ENCODE data around the gene MTX1. TPM values are rescaled to one million over a fixed set of nuclear protein-coding genes. Genes with fewer than 3 reads are reported as not detected.

The MTX1 gene
- total RNA-seq, 1 experiment from 2014 or later = 69.1 TPM

DNA sequence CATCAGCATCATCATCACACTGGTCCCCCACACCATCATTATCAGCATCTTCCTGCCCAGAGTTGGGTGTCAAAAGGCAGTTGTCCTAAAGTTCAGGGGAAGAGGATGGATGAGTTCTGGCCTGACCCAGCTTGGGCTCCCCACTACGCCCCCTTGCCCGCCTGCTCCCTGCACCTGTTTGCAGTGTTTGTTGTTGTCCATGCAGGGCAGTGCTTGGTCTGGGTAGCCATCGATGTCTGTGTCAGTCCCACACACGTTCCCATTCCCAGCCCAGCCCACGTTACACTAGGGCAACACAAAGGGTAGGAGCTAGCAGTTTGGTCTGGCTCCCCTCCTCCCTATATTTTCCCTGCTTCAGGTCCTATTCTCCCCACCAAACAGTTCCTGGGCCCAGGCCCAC is 7.6 kb upstream of the MTX1 start (continued):
- no peak for TF ChIP-seq CBX3 (IDR thresholded peaks at IDR 0.05; ENCODE audit: low read depth)
- no peak for TF ChIP-seq SRF (IDR thresholded peaks at IDR 0.05; ENCODE audit: low read depth)

DNA sequence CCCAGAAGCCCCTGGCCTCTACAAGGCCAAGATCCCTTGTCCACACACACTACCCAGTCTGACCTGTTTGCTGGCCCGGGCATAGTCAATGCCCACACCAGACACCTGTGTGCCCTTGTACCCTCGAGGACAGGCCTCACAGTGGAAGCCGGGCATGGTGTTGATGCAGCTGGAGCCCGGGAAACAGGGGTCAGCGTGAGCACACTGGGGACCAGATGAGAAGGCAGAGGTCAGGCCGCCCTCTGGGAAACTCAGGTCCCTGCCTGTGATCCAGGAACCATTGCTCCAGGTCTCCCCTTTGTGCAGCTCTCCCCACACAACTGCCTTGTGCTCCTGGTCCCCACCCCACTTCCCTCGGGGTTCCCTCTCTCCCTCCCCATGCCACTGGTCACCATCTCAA is 6.3 kb upstream of the MTX1 start:
- CTCF ChIA-PET = no interaction called here

DNA sequence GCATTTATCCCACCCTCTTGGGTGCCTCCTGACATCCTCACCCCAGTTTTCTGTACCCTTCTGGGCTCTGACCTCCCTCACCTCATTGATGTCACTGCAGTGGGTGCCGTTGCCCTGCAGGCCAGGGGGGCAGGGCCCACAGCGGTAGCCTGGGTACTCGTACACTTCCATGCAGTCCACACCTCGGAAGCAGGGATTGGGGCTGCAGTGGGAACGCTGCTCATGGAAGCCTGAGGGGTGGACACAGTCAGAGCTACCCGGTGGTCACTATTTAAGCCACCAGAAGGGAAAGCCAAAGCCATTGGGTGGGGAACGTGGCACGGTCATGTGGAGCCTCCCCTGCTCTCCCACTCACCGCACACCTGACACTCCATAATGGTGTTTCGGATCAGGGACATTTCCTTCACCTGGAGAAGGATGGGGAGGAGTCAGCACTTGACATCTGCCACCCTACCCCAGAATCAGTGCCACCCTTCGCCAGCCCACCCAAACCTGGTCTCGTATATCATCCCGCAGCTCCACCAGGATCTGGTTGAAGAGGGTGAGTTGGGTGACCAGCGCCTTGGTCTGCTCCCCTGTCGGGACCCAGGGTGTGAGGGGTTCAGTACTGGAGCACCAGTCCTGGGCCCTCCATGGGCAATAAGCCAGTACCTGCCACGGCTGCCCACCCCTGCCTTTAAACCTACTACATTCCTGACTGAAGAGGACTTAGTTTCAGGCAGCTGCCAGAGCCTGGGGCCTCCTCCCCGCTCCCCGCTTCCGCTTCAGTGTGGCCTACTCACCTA is 5.6 kb upstream of the MTX1 start:
- H3K4me1 ChIP-seq (ENCODE audit: control insufficient read depth in 1 of 2, insufficient read depth in 2 of 2, low read length in 2 of 2) = peaks cover 12 to 14% of the 10 kb centered on the region in 2 experiments
- no peak overlapping the region for H3K4me2 ChIP-seq (ENCODE audit: low read length)
- H3K9me3 ChIP-seq (ENCODE audit: control insufficient read depth in 1 of 2, insufficient read depth in 1 of 2, low read depth in 1 of 2, low read length in 2 of 2) = no peaks in the 10 kb centered on the region
- H3K9me2 ChIP-seq (ENCODE audit: insufficient read depth) = no peaks in the 10 kb centered on the region
- intact Hi-C loops (cut with micrococcal nuclease) = no loop called here
- no peak overlapping the region for H3K27ac ChIP-seq (ENCODE audit: low read depth, low read length)
- ChIA-PET CTCF (interaction anchor here (1.2 kb wide), 1 partner anchor 10 kb away, joined by 3 read pairs; no protein-coding TSS in a partner anchor), RAD21 (ENCODE audit: low non-redundant PET in 1 of 2, low total read pairs in 2 of 2, uncharacterized antibody in 2 of 2, unreplicated experiment in 2 of 2) (no interaction called here), POLR2A (no interaction called here)
- no peaks in the 10 kb centered on the region for H3K79me2 ChIP-seq (ENCODE audit: insufficient read depth, low read length)
- H3K9ac ChIP-seq (ENCODE audit: low read length) = no peak overlapping the region
- no peak overlapping the region for H3K4me3 ChIP-seq (replicated peaks in 1 of 2; ENCODE audit: low read depth in 1 of 2, low read length in 2 of 2)
- no peak overlapping the region for H2AFZ ChIP-seq (ENCODE audit: low read depth, low read length, poor library complexity, severe bottlenecking)
- ATAC-seq (no peak), DNase-seq (ENCODE audit: low read depth, low spot score) (no peak)
- BruUV-seq (replicated peaks) = no TSS peak
- no peaks in the 10 kb centered on the region for H3K27me3 ChIP-seq (ENCODE audit: insufficient read depth, low read length)
- no peaks in the 10 kb centered on the region for H4K20me1 ChIP-seq (ENCODE audit: insufficient read depth)
- H3K36me3 ChIP-seq (ENCODE audit: control insufficient read depth in 1 of 2, insufficient read depth in 2 of 2, low read length in 2 of 2) = peaks cover 3 to 8% of the 10 kb centered on the region in 2 experiments; a peak in 2 of 4 replicates
- TF ChIP-seq CBX3 (IDR thresholded peaks at IDR 0.05; ENCODE audit: low read depth) (no peak), EZH2phosphoT487 (IDR thresholded peaks at IDR 0.05; ENCODE audit: borderline replicate concordance) (no peak), POLR2A (IDR thresholded peaks at IDR 0.05; ENCODE audit: borderline replicate concordance, extremely low read depth, insufficient read depth, insufficient read length) (no peak), JUND (IDR thresholded peaks at IDR 0.05) (no peak)
- TF ChIP-seq, protein P1, sequence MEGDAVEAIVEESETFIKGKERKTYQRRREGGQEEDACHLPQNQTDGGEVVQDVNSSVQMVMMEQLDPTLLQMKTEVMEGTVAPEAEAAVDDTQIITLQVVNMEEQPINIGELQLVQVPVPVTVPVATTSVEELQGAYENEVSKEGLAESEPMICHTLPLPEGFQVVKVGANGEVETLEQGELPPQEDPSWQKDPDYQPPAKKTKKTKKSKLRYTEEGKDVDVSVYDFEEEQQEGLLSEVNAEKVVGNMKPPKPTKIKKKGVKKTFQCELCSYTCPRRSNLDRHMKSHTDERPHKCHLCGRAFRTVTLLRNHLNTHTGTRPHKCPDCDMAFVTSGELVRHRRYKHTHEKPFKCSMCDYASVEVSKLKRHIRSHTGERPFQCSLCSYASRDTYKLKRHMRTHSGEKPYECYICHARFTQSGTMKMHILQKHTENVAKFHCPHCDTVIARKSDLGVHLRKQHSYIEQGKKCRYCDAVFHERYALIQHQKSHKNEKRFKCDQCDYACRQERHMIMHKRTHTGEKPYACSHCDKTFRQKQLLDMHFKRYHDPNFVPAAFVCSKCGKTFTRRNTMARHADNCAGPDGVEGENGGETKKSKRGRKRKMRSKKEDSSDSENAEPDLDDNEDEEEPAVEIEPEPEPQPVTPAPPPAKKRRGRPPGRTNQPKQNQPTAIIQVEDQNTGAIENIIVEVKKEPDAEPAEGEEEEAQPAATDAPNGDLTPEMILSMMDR (IDR thresholded peaks at IDR 0.05 in 2 of 3, conservative IDR thresholded peaks at IDR 0.05 in 1 of 3; ENCODE audit: borderline replicate concordance in 1 of 3, insufficient read depth in 1 of 3, low read depth in 2 of 3, low read length in 2 of 3) = no peak
- TF ChIP-seq, protein P2, sequence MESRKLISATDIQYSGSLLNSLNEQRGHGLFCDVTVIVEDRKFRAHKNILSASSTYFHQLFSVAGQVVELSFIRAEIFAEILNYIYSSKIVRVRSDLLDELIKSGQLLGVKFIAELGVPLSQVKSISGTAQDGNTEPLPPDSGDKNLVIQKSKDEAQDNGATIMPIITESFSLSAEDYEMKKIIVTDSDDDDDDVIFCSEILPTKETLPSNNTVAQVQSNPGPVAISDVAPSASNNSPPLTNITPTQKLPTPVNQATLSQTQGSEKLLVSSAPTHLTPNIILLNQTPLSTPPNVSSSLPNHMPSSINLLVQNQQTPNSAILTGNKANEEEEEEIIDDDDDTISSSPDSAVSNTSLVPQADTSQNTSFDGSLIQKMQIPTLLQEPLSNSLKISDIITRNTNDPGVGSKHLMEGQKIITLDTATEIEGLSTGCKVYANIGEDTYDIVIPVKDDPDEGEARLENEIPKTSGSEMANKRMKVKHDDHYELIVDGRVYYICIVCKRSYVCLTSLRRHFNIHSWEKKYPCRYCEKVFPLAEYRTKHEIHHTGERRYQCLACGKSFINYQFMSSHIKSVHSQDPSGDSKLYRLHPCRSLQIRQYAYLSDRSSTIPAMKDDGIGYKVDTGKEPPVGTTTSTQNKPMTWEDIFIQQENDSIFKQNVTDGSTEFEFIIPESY (IDR thresholded peaks at IDR 0.05; ENCODE audit: extremely low read depth, insufficient replicate concordance, low read length) = no peak
- TF ChIP-seq, protein P3, sequence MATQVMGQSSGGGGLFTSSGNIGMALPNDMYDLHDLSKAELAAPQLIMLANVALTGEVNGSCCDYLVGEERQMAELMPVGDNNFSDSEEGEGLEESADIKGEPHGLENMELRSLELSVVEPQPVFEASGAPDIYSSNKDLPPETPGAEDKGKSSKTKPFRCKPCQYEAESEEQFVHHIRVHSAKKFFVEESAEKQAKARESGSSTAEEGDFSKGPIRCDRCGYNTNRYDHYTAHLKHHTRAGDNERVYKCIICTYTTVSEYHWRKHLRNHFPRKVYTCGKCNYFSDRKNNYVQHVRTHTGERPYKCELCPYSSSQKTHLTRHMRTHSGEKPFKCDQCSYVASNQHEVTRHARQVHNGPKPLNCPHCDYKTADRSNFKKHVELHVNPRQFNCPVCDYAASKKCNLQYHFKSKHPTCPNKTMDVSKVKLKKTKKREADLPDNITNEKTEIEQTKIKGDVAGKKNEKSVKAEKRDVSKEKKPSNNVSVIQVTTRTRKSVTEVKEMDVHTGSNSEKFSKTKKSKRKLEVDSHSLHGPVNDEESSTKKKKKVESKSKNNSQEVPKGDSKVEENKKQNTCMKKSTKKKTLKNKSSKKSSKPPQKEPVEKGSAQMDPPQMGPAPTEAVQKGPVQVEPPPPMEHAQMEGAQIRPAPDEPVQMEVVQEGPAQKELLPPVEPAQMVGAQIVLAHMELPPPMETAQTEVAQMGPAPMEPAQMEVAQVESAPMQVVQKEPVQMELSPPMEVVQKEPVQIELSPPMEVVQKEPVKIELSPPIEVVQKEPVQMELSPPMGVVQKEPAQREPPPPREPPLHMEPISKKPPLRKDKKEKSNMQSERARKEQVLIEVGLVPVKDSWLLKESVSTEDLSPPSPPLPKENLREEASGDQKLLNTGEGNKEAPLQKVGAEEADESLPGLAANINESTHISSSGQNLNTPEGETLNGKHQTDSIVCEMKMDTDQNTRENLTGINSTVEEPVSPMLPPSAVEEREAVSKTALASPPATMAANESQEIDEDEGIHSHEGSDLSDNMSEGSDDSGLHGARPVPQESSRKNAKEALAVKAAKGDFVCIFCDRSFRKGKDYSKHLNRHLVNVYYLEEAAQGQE (IDR thresholded peaks at IDR 0.05; ENCODE audit: low read depth) = no peak

More for the DNA sequence above, 6.3 kb upstream of the MTX1 start:
- H4K20me1 ChIP-seq (ENCODE audit: insufficient read depth) = no peaks in the 10 kb centered on the region
- no peak for ATAC-seq
- POLR2A ChIA-PET = no interaction called here
- DNase-seq (ENCODE audit: low read depth, low spot score) = no peak
- no peak overlapping the region for H2AFZ ChIP-seq (ENCODE audit: low read depth, low read length, poor library complexity, severe bottlenecking)
- TF ChIP-seq EGR1 (IDR thresholded peaks at IDR 0.05; ENCODE audit: low read depth) (no peak), ZFX (IDR thresholded peaks at IDR 0.05) (no peak)
- H3K4me2 ChIP-seq (ENCODE audit: low read length) = no peak overlapping the region
- H3K36me3 ChIP-seq (ENCODE audit: control insufficient read depth in 1 of 2, insufficient read depth in 2 of 2, low read length in 2 of 2) = peaks cover 3 to 11% of the 10 kb centered on the region in 2 experiments; a peak in 2 of 4 replicates
- H3K9ac ChIP-seq (ENCODE audit: low read length) = no peak overlapping the region
- H3K9me2 ChIP-seq (ENCODE audit: insufficient read depth) = no peaks in the 10 kb centered on the region
- no peaks in the 10 kb centered on the region for H3K79me2 ChIP-seq (ENCODE audit: insufficient read depth, low read length)
- peaks cover 4 to 7% of the 10 kb centered on the region in 2 experiments for H3K4me1 ChIP-seq (ENCODE audit: control insufficient read depth in 1 of 2, insufficient read depth in 2 of 2, low read length in 2 of 2)
- no peak overlapping the region for H3K27ac ChIP-seq (ENCODE audit: low read depth, low read length)
- H3K9me3 ChIP-seq (ENCODE audit: control insufficient read depth in 1 of 2, insufficient read depth in 1 of 2, low read depth in 1 of 2, low read length in 2 of 2) = no peaks in the 10 kb centered on the region
- RAD21 ChIA-PET (ENCODE audit: low non-redundant PET in 1 of 2, low total read pairs in 2 of 2, uncharacterized antibody in 2 of 2, unreplicated experiment in 2 of 2) = no interaction called here
- intact Hi-C loops (cut with micrococcal nuclease) = no loop called here
- H3K4me3 ChIP-seq (replicated peaks in 1 of 2; ENCODE audit: low read depth in 1 of 2, low read length in 2 of 2) = no peak overlapping the region
- no peaks in the 10 kb centered on the region for H3K27me3 ChIP-seq (ENCODE audit: insufficient read depth, low read length)
- BruUV-seq (replicated peaks) = no TSS peak
